Hypothalamus (tissue), 51 donors: Measurements from ENCODE around the gene GNB1.
"Not testable (repeated sequence)": the region's sequence is repeated elsewhere in the genome, so short reads cannot be mapped to it uniquely, and the experiment has no call there.

Experiments used
- DNase-seq, 51 donors: peaks; one replicate each; lab custom pipeline; 2025; lab: John Stamatoyannopoulos, UW

The GNB1 gene

DNA sequence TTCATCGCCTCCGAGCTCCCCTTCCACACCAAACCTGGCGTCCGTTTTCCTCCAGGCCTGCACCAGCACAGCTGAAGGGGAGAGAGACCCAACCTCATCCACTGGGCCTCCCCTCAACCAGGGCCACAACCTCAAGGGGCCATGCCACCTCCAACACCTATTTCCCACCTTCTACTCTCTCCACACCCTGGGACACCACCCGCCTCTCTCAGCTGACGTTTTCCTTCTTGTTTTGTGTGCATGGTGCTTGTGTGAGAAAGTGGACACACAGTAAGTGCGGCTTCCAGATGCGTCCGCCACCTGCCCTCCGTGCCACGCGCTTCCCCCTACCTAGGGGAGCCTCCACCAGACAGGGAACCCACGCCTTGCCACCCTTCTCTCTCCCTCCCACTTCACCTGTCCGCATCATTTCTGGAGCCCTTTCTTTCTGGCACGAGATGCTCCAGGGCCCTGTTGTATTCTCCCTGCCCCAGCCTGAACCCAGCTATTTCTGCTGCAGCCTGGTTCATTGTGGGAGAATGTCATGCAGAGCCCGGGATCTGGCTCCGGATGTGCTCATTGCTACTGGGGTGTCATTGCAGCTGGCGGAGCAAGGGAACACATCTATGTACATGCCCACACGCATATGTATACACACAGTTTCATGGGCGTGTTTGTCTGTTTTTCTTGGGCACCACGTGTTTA lies 1.3 kb upstream of the GNB1 start:
- DNase-seq, result peak in 2 of 51 donors; percentile 10 to 26

DNA sequence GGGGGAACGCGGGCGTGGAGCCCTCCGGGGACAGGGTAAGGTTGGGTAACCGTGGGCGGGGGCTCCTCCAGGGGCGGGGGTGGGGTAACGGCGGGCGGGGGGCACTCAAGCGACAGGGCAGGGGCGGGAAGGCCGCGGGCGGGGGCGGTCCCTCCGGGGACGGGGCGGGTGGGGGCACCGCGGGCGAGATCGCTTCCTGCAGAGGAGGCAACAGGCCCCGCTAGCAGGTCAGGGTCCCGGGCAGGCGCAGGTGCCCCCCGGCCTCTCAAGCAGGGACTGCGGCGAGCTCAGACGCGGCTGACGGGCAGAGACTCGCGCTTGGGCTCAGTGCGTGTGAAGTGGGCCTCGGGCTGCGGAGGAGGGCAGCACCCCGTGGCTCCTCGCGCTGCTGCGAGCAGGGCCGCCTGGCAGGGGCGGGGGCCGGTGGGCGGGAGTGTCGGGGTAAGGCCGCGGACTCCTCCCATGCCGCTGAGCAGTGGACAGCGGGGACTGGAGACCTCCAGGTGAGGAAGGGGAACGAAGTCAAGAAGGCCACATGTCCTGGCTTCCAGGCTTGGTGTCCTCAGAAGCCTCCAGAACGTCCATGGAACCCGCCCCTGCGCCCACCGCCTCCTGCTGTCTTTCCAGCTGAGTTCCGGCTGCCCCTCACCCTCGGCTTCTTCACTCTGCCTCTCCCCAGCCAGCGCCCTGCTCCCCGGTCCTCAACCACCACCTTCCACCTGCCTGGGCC lies 627 bp upstream of the GNB1 start:
- peak in 46 of 51 donors; percentile 36 to 92 (median 74) for DNase-seq

DNA sequence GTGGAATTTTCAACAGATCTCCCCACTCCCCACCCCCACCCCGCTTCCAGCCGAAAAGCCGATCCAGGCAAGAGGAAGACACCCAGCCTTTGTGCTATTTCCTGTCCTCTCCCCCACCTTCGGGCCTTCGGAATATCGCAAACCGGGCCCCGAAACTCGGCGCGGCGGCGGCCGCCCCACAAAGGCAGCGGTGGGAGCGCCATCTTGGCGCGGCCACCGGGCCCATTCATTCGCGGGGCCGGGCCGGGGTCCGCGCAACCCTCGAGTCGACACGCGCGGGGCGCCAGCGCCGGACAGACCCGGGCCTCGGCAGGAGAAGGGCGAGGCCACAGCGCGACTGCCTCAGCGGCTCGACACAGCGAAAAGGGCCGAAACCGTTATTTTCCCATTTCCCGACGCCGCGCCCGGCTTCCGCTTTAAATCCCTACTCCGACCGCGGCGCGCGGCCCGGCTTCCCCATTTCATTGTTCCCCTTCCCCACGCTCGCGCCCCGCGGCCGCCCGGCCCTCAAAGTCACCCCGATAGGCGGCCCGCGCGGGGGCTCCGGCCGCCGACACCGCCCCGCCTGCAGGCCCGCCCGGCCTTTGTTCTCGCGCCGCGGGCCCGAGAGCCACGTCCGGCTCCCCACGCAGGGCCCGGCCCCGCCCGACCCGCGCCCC lies 911 bp downstream of the GNB1 start:
- DNase-seq, result peak in 16 of 51 donors; percentile 11 to 65 (median 44)

DNA sequence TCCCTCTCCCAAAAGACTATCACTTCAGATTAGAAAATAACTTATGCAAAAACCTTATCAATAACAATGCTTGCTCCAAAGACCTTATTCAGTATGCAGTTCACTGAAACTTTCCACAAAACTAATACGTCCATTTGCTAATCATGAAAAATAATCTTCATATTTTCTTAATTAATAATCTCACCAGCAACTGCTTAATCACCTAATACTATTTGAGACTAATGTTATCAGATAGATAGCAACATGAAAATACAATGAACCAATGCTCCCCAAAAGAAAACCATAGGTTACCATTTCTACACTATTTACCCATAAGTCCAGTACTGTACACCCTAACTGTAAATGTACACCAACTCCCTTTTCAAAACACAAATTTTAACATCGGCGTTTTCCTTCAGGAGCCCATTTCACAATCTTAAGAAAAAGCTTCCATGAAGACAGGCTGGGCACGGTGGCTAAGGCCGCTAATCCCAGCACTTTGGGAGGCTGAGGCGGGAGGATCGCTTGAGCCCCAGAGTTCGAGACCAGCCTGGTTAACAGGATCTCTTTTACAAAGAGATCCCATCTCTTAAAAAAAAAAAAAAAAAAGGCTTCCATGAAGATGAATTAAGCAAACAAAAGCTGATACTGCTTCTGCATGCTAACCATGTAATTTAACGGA lies 1.7 kb downstream of the GNB1 start:
- no peak for DNase-seq

DNA sequence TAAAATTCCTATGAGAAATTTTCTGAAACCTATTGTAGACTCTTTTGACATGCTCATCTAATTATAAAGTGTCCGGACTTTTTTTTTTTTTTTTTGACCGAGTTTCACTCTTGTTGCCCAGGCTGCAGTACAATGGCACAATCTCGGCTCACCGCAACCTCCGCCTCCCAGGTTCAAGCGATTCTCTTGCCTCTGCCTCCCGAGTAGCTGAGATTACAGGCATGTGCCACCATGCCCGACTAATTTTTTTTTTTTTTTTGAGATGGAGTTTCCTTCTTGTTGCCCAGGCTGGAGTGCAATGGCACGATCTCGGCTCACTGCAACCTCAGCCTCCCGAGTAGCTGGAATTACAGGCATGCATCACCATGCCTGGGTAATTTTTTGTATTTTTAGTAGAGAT lies 7.0 kb downstream of the GNB1 start:
- not testable (repeated sequence) for DNase-seq

DNA sequence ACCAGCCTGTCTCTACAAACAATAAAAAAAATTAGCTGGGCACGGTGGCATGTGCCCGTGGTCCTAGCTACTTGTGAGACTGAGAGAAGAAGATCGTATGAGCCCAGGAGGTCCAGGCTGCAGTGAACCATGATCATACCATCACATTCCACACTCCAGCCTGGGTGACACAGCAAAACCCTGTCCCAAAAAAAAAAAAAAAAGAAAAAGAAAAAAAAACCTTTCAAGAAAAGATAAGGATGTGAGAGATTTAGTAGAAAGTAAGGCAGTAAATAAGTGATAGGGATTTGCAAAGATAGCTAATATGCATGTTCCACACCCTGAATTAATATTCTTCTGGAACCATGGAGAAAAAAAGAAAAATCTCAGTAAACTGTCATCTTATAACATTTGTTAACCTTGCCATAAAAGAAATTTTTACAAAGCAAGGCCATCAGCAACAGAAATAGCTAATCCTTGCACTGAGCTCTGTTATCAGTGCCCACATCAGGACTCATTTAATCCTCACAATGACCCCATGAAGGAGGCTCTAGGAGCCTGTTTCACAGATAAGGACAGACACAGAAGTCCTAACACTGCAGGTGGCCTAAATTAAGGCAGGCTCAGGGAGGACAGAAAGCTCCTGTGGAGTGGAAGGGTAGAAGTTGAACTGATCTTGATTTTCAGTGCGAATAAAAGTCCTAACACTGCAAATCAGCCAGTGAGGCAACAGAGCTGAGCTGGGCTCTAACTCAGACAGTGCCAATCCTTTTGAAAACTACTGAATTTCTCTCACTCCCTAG lies 7.6 kb downstream of the GNB1 start:
- no peak for DNase-seq

DNA sequence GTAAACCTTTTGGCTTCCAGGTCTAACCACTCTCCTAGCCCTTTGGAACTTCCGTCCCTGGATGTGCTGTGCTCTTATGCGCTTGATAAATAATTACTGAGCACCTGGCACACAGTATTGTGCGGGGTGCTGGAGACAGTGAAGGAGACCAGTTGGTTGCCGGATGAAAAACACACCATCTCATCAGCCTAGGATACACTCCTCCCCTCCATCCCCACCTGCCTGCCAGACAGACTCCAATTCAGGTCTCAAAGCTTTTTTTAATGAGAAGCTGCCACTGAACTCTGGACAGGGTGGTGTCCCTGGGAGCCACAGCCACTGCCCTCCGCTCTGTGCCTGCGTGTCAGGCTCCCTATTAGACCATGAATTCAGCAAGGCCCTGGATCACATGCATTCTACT lies 9.2 kb downstream of the GNB1 start:
- DNase-seq, result no peak

DNA sequence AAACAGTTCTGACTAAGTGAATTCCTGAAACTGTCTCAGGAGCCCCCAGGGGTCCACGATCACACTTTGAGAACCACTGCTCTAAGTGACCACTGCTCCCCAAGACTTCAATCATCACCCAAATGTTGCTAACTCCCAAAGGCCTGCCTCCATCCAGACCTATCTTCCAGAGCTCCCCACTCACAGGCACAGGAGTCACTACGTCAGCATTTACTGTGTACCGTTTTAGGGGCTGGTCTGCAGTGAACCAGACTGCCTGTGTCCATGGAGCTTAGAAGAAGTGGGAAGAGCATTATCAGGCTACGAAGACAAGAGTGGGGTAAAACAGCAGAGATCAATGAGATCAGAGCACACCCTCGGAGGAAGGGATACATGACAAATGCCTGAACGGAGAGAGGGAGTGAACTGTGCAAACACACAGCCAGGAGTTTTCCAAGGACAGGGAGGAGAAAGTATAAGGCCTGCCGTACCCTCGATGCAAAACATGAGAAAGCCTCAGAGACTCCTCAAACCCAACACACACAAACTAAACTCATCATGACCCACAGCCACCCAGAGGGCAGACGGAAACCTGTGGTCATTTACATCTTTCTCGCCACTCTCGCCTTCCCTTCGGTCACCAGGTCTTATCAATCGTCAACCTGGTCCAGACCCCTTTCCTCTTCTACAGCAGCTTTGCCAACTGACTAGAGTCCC lies 10.1 kb downstream of the GNB1 start:
- DNase-seq, result no peak

DNA sequence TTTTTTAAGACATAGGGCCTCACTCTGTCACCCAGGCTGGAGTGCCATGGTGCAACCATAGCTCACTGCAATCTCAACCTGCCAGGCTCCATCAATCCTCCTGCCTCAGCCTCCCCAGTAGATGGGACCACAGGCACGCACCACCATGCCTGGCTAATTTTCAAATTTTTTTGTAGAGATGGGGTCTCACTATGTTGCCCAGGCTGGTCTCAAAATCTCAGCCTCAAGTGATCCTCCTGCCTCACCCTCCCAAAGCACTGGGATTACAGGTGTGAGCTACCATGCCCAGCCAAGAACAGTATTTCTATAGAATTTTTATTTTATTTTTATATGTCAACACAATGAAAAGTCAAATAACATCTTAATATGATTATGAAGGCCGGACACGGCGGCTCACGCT lies 10.9 kb downstream of the GNB1 start:
- no peak for DNase-seq

DNA sequence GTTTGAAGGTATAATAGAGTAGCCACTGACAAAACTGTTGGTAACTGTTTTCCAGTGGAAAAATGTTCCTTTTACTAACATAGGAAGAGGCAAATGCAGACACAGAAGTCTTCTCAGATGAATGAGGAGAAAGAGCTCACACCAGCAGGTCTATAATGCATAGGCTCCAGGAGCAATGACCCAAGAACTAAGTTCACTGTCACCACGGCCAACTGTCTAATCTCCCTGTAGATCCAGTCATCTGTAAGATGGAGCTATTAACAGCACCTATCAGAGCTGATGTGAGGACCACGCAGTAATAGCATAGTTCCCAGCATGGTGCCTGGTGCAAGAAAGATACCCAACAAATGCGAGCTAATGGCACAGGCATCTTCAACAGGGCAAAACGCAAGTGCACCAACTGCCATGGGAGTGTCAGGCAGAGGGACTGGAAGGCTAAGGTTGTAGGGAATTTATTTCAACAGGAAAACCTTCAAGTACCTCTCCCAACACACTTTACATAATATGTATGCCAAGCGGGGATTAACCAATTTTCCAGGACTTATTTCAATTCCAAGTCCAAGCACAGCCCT lies 12.9 kb downstream of the GNB1 start:
- no peak for DNase-seq

DNA sequence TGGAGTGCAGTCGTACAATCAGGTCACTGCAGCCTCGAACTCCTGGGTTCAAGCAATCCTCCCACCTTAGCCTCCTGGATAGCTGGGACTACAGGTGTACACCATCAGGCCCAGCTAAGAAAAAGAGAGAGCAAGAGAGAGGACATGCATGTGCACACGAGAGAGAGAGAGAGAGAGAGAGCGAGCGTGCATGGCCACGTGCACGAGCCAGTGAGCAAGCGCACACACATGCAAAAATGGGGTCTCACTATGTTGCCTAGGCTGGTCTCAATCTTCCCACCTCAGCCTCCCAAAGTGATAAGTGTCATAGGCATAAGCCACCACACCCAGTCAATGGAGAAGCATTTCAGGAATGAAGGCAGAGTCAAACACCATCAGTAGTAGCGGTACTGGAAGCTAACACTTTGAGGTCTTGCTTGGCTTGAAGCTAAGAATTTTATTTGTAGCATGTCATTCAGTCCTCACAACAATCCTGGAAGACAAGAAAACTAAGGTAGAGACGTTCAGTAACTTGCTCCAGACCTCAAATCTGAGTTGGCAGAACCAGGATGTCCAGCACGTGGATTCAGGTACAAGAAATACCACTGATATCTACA lies 14.5 kb downstream of the GNB1 start:
- no peak for DNase-seq

DNA sequence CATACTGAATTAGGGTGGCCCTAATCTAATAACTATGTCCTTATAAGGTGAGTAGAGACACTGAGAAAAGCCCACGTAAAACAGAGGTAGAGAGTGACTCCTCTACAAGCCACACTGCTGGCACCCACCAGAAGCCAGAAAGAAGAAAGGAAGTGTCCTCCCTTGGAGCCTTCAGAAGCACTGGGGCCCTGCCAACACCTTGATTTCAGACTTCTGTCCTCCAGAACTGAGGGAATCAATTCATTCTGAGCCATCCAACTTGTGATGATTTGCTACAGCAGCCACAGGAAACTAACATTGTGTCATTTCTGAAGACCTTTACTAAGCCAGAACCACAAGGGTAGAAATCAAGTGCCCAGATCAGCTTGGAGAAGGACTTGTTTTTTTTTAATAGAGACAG lies 15.0 kb downstream of the GNB1 start:
- no peak for DNase-seq

DNA sequence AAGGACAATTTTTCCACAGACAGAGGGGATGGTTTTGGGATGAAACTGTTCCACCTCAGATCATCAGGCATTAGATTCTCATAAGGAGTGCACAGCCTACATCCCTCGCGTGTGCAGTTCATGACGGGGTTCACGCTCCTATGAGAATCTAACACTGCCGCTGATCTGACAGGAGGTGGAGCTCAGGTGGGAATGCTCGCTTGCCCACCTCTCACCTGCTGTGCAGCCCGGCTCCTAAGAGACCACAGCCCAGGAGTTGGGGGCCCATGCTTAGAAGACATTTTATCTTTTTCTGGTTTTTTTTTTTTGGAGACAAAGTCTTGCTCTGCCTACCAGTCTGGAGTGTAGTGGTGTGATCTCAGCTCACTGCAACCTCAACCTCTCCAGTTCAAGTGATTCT lies 16.0 kb downstream of the GNB1 start:
- no peak for DNase-seq

DNA sequence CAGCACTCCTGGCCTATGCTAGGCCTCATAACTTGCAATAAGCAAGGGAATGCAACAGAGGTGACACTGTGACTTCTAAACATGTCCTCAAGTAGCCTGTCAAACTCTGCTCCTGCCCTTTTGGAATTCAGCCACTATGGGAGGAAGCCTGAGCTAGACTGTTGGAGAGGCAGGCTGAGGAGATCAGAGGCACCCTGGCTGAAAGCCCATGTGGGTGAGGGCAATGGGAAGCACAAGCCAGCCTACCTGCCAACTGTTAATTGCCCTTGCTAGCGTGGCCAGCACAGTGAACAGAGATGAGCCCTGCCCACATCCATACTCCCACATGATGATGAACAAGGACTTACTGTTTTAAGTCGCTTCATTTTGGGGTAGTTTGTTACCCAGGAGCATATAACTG lies 17.7 kb downstream of the GNB1 start:
- no peak for DNase-seq

DNA sequence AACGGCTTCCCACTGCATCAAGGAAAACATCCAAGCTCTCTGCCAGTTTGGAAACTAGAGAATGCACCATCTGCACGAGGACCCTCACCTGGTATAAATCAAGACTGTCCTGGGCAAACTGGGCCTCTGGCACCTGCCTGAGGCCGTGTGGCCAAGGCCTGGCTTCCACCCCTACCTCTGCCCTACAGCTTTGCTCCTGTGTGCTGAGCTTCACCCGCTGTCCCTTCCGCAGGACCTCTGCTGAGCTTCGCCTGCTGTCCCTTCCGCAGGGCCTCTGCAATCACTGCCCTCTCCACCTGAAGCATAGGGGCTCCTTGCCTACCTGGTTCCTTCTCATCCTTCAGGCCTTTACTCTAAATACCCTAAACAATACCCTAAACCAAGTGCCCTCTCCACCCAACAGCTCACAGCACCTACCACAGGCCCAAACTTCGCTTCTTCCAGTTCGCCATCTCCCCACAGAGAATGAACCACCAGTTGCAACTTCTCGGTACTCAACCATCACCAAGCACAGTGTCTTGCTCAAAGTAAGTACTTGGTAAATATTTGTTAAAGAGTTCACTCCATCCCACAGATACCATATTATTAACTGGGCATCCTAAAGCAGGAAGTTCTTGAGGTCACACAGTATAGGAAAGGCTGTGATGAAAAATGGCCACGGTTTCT lies 18.4 kb downstream of the GNB1 start:
- no peak for DNase-seq

DNA sequence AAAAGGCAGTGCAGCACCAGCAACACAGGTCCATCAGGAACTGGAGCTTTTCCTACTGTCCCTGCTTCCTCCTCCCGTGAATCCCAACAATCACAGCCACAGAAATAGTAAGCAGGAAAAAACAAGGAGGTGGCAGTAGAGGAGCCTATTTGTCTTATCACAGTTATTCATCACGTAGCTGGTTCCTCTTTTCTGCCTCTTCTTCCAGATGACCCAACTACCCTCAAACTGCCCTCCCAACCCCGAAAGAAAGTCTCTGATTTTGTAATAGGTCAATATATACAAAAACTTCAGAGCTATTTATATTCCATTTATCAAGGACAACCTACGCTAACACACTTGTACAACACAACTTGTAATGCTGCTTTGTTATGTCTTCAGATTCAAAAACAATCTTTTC lies 21.4 kb downstream of the GNB1 start:
- no peak for DNase-seq

DNA sequence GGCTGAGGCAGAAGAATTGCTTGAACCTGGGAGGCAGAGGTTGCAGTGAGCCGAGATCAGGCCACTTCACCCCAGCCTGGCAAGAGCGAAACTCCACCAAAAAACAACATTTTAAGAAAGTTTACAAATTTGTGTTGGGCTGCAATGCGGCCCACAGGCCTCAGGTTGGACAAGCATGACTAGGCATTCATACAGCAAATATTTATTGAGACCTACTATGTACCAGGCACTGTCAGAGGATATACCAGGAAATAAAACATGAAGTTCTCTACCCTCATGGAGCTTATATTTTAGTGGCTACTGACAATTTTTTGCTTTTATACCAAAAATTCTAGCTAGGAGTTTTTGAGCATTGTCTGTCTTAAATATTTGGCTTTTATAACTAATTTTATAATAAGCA lies 23.7 kb downstream of the GNB1 start:
- DNase-seq, result no peak

DNA sequence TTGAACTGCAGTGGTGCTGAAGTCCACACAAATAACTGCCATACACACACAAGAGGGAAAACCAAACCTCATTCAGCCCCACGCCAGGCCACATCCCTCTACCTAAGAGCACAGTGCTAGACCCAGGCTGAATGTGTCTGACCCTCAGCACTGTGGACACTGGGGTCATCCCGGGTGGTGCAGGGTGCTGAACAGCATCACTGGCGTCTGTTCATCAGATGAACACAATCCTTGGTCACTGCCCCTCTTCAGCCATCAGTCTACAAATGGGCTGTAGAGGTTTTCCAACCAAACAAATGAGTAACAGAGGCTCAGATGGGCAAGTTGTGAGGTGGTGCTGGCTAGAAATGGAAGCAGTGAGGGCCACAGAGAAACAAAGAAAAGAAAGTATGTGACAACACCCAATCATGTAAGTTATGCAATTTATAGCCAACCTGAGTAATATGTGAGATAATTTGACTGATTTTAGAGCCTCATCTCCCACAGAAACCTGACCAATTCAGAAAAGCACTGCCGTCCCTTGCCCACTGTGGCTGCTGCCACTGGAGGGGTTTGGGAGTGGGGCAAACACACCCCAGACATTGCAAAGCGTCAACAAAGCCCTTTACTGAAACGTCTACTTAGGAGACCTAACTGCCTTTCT lies 27.9 kb downstream of the GNB1 start:
- no peak for DNase-seq
